Astrocyte of the hippocampus (primary cell): ENCODE results near the gene KRT85.

ENCODE experiments used
- DNase-seq: peaks from one replicate; pipeline ENCODE4 v3.0.0; 2011; ENCODE audit warnings: low read depth, low spot score

KRT85 gene

DNA sequence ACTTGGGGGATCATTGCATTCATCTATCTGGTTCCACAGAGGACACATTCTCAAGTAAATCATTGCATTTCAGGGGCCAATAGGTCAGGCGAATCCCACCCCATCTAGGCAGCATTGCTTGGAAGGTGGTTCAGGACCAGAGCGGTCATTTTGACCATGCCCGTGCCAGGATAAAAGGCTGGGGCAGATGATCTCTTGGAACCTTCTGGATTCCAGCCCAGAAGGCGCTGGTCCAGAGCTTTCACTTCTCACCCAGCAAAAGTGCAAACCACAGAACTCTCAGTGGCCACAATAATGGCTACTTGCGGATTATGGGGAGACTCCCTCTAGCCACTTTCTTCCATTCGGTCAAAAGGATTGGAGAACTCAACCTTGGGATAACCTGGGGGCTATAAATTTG, 595 bp upstream of the KRT85 start:
- no peak for DNase-seq

GRCh38 chr12:52364901-52365489, 2.3 kb downstream of the KRT85 start:
- no peak for DNase-seq

DNA sequence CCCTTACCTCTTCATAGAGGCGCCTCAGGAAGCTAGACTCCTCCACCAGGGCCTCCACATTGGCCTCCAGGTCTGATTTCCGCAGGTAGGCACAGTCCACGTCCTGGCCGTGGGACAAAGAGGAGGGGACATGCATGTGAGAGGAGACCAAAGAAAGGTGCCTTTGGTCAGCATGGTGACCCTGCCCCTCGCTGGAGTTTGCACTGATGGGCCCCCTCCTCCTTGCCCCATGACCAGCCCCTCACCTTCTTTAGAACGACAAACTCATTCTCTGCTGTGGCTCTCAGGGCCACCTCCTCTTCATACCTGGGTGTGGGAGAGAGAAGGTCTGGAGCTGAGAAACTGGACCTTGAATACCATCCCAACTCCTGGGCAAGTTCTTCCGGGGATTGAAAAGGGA, 3.2 kb downstream of the KRT85 start:
- DNase-seq, result no peak

DNA sequence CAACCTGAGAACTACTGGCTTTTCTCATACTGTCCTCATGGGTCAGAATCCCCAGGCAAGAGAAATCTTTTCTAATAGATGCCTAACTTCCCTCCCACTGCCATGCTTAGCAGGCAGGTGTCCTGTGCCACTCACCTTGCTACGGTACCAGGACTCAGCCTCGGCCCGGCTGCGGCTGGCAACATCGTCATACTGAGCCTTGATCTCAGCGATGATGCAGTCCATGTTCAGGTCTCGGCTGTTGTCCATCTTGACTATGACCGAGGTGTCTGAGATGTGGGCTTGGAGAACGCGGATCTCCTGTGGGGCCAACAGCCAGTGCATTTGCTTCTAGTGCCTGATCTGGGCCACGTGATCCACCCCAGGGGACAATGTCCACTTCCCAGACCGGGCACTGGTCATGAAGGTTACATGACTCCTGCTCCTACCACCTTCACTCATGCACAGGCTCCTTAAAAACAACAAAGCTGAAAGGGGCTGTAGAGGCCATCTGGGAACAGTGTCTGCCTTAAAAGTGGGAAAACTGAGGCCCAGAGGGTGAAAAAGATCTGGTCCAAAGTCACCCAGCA, 4.1 kb downstream of the KRT85 start:
- no peak for DNase-seq

GRCh38 chr12:52362118-52362726, 5.1 kb downstream of the KRT85 start:
- DNase-seq, result no peak

DNA sequence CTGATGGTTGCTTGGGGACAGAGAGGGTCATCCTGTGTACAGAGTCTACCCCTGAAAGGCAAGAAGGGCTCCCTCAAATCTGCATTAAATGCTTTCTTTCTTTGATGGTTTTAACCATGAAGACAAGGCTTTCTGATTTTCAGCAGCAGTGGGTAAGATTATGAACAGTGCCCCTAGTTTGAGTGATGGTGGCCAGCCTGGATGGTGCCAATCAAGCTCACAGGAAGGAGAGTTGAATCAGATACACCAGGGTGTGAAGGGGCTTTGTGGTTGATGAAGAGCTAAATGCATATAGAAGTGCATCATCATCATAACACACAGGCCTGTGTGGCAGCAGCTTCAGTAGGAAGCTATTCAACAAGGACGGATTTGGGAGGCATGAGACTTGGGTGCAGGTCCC, 5.7 kb downstream of the KRT85 start:
- no peak for DNase-seq

GRCh38 chr12:52360663-52361271, 6.5 kb downstream of the KRT85 start:
- DNase-seq, result no peak

DNA sequence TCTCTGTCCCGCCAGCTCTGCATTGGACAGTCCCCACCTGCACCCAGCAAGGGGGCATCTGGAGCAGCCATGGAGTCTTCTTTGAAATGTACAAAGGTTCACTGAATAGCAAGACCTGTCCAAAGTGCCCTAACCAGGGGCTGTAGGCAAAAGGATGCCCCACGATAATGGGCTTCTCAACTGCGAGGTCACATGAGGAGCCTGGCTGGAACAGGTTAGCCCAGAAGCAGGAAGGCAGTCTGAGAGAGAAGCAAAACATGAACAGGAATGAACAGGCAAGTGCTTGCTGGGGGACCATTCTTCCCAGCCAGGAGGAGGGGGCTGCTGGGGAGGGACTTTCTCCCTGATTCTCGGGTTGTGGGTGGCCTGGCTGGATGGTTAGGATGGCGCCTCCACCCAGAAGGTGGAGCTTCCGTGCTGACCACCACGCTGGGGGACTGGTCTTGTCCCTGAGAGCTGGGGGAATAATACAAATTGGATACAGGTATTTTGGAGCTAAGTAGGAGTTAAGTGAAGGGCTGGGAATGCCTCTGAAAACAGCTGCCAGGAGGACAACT, 7.1 kb downstream of the KRT85 start:
- DNase-seq, result no peak

- no peak for DNase-seq
Measured at GRCh38 chr12:52359621-52360061, 7.6 kb downstream of the KRT85 start.

- no peak for DNase-seq
Measured at GRCh38 chr12:52358575-52359350, 8.5 kb downstream of the KRT85 start.

- no peak for DNase-seq
Measured at GRCh38 chr12:52356762-52357580, 10.3 kb downstream of the KRT85 start.

DNA sequence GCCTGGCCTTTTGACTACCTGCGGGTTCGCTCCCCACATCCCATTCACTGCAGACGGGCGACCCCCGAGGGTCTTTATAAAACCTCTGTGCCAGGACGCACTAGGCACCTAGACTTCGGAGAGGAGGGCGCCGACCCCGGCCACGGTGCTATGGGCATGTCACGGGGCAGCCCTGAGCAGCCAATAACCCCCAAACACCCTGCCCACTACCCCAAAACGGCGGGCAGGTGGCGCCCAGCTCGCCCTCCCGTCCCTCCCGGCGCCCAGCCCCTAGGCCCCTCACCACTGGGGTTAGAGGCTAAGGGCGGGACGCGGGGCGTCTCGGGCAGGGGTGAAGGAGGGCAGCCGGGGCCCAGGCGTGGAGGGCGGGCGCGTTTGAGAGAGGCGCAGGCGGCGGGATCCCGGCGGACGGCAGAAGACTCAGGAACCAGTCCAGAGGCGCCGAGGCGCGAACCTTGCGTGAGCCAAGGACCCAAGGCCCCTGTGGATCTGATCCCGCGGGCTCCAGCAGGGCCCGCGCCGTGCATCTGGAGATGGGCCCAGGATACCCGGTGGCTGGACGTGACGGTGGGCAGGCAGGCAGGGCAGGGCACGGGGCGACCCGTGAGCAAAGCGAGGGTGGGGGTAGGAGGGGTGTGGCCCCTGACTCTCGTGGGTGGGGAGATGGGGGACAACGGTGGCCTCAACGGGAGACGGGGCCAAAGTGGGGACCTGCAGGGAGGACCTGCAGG, 11.1 kb downstream of the KRT85 start:
- DNase-seq, result no peak

- peak; percentile 6 for DNase-seq
Measured at GRCh38 chr12:52355176-52355575, 12.1 kb downstream of the KRT85 start.

DNA sequence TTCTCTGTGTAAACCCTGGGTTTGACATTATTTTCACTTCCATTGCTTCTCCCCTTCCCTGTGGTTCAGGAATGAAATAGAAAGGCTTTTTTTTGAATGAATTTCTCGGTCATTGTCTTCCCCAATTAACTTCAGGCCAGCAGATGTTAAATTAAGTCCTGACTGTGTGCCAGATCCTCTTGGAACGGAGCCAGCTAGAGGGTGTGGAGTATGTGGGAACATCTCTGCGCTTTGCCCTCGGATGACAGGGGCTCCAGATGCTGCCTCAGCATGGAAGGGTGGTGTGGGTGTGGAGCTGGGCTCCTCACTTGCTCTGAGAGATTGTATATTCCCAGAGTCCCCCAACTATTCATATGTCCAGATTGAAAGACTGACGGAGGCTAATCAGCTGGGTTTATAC, 13.1 kb downstream of the KRT85 start:
- DNase-seq, result no peak

DNA sequence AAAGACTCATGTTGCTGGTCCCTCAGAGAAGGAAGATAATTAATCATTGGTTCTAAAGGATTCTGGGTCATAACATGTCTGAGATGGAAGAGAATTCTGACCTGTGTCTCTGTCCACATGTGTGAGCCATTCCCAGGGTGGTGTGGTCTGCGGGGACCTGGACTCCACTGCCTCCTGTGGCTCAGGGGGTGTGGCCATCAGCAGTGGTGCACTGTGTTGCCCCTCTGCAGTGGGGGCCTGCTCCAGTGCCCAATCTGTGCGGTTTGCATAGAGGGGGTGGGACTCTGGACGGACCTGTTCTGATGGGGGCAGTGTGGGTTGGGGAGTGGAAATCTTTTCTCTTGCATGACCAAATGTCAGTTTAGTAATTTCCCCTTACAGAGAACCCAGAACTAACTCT, 13.5 kb downstream of the KRT85 start:
- DNase-seq, result no peak

DNA sequence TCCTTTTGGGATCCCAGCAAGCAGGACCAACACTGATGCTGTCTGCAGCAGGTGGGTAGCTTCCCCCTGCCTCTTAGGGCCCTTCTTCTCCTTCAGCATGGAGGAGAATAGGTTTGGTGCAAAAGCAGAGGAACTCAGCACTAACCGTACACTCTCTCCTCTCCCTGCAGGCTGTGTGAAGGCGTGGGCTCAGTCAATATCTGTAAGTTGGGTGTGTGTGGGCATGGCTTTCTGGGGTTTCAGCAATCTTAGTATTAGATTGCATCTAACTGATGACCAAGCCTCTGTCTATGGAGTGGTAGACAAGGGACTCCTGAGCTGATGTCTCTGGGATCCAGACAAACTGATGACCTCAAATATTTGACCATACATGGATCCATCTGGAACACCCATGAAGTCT, 14.3 kb downstream of the KRT85 start:
- no peak for DNase-seq

- peak; percentile 49 for DNase-seq
Measured at GRCh38 chr12:52351196-52352059, 15.9 kb downstream of the KRT85 start.

DNA sequence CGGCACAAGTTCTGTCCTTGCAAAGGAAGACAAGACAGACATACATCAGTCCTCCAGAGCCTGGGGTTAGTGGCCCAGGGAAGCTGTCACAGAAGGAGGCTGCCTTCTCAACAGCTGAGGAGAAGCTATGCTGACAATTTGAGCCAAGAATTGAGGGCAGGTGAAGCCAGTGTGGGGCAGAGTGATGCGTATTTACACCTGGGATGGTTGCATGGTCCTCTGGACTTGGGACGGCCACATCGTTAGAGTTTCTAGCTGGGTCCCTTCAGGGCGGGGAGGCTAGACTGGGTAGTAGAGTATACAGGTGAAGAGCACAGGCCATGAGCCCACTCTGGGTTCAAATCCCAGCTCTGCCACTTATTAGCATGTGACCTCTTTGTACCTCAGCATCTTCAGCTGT, 16.5 kb downstream of the KRT85 start:
- DNase-seq, result no peak

DNA sequence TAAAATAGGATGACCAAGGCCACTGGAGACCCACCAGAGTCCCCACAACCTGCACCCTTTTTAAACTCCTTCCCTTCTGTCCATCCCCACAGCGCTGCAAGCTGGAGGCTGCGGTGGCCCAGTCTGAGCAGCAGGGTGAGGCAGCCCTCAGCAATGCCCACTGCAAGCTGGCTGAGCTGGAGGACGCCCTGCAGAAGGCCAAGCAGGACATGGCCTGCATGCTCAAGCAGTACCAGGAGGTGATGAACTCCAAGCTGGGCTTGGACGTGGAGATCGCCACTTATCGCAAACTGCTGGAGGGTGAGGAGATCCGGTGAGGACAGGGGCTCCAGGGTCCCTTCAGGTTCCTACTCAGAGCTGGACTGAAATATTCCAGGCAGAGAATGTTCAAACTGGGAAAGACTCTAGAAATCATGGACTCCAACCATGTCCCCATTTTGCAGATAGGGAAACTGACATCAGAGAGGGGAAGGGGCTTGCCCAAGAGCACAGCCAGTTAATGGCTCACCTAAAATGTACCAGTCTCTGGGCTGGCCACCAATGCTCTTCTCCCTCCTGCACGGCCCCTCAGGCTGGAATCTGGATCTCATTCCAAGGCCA, 17.2 kb downstream of the KRT85 start:
- no peak for DNase-seq
